ENCODE results near the gene SELENOV.

Gene SELENOV

GRCh38 chr19:39524495-39524894 lies 9.6 kb downstream of the SELENOV start:
- DNase-seq = peak; percentile 77 to 92

GRCh38 chr19:39525205-39525604 lies 10.3 kb downstream of the SELENOV start:
- no peak for DNase-seq

GRCh38 chr19:39531834-39532232 lies 16.9 kb downstream of the SELENOV start:
- no peak for DNase-seq

GRCh38 chr19:39532233-39533002 lies 17.5 kb downstream of the SELENOV start, which contains the start of gene EID2B:
TSS of gene EID2B (minus strand) at chr19:39532852. CDS start at chr19:39532802, 50 bp downstream.
- DNase-seq = peak; percentile 91 to 99

GRCh38 chr19:39533003-39533512 lies 18.1 kb downstream of the SELENOV start:
- DNase-seq = no peak

- DNase-seq = no peak
Observed at GRCh38 chr19:39533791-39534190, 18.9 kb downstream of the SELENOV start.

- no peak for DNase-seq
Observed at GRCh38 chr19:39539165-39539517, 24.2 kb downstream of the SELENOV start.

GRCh38 chr19:39539518-39540332 lies 24.8 kb downstream of the SELENOV start, which contains the start of gene EID2:
TSS of gene EID2 (minus strand) at chr19:39540161. CDS start at chr19:39540079, 82 bp downstream.
- peak; percentile 92 to 95 for DNase-seq

- no peak for DNase-seq
Observed at GRCh38 chr19:39540333-39540673, 25.4 kb downstream of the SELENOV start.

GRCh38 chr19:39542206-39542605 lies 27.3 kb downstream of the SELENOV start:
- DNase-seq = no peak

GRCh38 chr19:39543477-39543857 lies 28.5 kb downstream of the SELENOV start:
- DNase-seq = no peak

- DNase-seq = peak in 1 of 2 donors; percentile 15
Observed at GRCh38 chr19:39544226-39544903, 29.4 kb downstream of the SELENOV start.

GRCh38 chr19:39544911-39545310 lies 30.0 kb downstream of the SELENOV start:
- no peak for DNase-seq

GRCh38 chr19:39546599-39546998 lies 31.7 kb downstream of the SELENOV start:
- DNase-seq = no peak

- DNase-seq = no peak
Observed at GRCh38 chr19:39550197-39550596, 35.3 kb downstream of the SELENOV start.

- no peak for DNase-seq
Observed at GRCh38 chr19:39553082-39553652, 38.2 kb downstream of the SELENOV start.

- DNase-seq = no peak
Observed at GRCh38 chr19:39554701-39555311, 39.9 kb downstream of the SELENOV start.

GRCh38 chr19:39555883-39556282 lies 40.9 kb downstream of the SELENOV start:
- DNase-seq = no peak

- DNase-seq = peak; percentile 30 to 46
Observed at GRCh38 chr19:39557811-39558623, 43.1 kb downstream of the SELENOV start.

- DNase-seq = no peak
Observed at GRCh38 chr19:39558624-39559117, 43.7 kb downstream of the SELENOV start.

- no peak for DNase-seq
Observed at GRCh38 chr19:39563408-39563807, 48.5 kb downstream of the SELENOV start.

Data from inflammatory macrophage treated with lipopolysaccharide for 1 hour (primary cell).